ENCODE data around the gene OIT3.

DNA sequence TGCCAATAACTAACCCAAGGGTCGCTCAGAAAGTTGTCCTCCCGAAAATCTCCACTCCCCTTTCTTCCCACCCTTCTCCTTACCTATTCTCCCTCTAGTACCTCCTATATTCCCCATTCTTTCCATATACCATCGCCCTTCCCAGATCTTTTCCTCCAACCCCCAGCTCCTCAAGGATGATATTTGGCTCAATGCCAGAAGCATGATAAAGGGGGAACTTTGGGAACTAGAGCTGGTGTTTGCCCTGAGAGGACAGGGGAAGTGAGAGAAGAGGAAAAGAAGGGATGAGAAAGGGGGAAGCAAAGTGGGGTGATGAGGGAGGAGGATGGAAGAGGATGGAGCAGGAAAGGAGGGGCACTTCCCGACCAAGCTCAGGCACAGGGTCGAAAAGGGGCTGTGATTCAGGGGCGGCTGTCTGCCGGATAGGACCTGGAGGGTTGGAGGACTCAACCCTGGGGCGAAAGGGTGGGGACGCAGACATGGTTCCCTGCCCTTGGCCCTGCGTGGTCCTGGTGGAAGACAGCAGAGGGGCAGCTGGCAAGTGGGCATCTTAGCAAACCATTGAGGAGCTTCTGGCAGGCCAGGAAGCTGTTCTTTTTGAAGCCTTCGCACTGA lies 1.8 kb downstream of the OIT3 start:
- TF ChIP-seq, protein P1, sequence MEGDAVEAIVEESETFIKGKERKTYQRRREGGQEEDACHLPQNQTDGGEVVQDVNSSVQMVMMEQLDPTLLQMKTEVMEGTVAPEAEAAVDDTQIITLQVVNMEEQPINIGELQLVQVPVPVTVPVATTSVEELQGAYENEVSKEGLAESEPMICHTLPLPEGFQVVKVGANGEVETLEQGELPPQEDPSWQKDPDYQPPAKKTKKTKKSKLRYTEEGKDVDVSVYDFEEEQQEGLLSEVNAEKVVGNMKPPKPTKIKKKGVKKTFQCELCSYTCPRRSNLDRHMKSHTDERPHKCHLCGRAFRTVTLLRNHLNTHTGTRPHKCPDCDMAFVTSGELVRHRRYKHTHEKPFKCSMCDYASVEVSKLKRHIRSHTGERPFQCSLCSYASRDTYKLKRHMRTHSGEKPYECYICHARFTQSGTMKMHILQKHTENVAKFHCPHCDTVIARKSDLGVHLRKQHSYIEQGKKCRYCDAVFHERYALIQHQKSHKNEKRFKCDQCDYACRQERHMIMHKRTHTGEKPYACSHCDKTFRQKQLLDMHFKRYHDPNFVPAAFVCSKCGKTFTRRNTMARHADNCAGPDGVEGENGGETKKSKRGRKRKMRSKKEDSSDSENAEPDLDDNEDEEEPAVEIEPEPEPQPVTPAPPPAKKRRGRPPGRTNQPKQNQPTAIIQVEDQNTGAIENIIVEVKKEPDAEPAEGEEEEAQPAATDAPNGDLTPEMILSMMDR (IDR thresholded peaks at IDR 0.05) = no peak
- TF ChIP-seq POLR2A (IDR thresholded peaks at IDR 0.05) = no peak

Data from testis (tissue), 2 donors.